NCI-H226 (cell line): ENCODE results near the gene MFN1.

Experiments used
- DNase-seq: peaks from one replicate; pipeline ENCODE4 v3.0.0-alpha.2; 2015

MFN1 gene

DNA sequence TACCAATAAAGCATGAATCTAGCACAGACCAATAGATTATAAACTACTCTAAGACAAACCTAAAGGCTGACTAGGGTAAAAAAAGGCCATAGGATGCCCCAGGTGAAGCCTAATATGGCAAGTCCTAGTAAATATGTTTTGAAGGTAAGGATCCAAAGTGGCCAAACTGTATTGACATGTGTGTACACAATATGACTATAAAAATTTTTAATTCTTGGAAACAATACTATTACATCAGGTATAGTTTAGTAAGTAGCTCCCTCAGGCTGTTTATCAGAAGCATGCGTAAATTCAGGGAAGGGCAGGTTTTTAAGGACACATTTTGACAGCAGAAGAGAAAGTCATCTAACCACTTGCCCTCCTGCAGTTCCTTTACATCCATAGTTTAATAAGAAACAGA, 84.9 kb downstream of the MFN1 start:
- no peak for DNase-seq

DNA sequence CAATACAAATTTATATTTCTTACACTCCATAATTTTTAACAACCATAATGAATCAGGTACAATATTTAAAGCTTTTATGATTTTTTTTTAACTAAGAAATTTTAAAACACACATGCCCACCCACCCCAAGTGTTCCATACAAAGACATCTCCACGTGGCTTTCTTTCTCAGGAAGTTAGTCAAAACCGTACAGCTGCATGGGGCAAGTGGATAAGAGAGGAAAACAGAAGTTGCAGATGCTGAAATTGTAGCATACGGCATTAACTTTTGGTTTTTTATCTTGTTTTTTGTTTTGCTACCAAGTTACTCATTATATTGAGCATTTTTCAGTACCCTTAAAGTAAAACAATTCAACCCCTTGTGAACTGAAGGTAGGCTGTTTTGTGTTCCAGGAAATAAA, 89.0 kb downstream of the MFN1 start:
- no peak for DNase-seq

DNA sequence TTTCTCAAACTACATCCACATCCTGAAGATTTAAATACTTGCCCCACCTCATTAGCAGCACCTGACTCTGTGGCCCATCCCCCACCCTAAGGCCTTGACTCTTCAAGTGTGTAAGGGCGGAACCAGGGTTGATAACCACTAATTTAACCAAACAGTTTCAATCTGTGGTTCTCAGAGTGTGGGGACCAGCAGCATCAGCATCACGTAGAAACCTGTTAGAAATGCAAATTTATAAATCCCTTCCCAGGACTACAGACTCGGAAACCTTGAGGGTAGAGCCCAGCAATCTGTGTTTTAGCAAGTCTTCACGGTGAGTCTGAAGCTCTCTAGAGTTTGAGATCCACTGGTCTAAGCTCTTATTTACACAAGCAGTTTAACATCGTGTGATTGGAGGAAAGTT, 91.3 kb downstream of the MFN1 start:
- DNase-seq = no peak
